Stromal cell of bone marrow (primary cell): ENCODE results near the gene CACTIN.

Source experiments
- DNase-seq: peaks from one replicate; pipeline ENCODE4 v3.0.0-alpha.2; 2012; ENCODE audit warnings: low read depth

Gene CACTIN

GRCh38 chr19:3609779-3610719 lies 16.5 kb downstream of the CACTIN start:
- no peak for DNase-seq

GRCh38 chr19:3608750-3609322 lies 17.8 kb downstream of the CACTIN start:
- no peak for DNase-seq

- no peak for DNase-seq
These were observed 18.4 kb downstream of the CACTIN start for GRCh38 chr19:3608079-3608641.

GRCh38 chr19:3607303-3608078 lies 19.1 kb downstream of the CACTIN start:
- DNase-seq, result peak; percentile 11

GRCh38 chr19:3606690-3607289 lies 19.8 kb downstream of the CACTIN start, which contains the start of gene TBXA2R:
TSS of gene TBXA2R (minus strand) at chr19:3606875. CDS start at chr19:3600634, 6,241 bp downstream.
- DNase-seq, result peak; percentile 46

GRCh38 chr19:3606174-3606689 lies 20.4 kb downstream of the CACTIN start:
- DNase-seq, result no peak

- no peak for DNase-seq
These were observed 20.8 kb downstream of the CACTIN start for GRCh38 chr19:3605770-3606169.

GRCh38 chr19:3605361-3605760 lies 21.2 kb downstream of the CACTIN start:
- DNase-seq, result no peak

- DNase-seq, result no peak
These were observed 21.6 kb downstream of the CACTIN start for GRCh38 chr19:3604987-3605343.

- DNase-seq, result no peak
These were observed 22.2 kb downstream of the CACTIN start for GRCh38 chr19:3604227-3604986.

GRCh38 chr19:3603121-3603811 lies 23.3 kb downstream of the CACTIN start:
- DNase-seq, result no peak

- DNase-seq, result no peak
These were observed 25.6 kb downstream of the CACTIN start for GRCh38 chr19:3601021-3601420.

- DNase-seq, result no peak
These were observed 26.8 kb downstream of the CACTIN start for GRCh38 chr19:3599776-3600187.

GRCh38 chr19:3595521-3596061 lies 31.0 kb downstream of the CACTIN start:
- no peak for DNase-seq

GRCh38 chr19:3593156-3593555 lies 33.4 kb downstream of the CACTIN start:
- no peak for DNase-seq

GRCh38 chr19:3591876-3592613 lies 34.5 kb downstream of the CACTIN start:
- no peak for DNase-seq

- DNase-seq, result no peak
These were observed 35.5 kb downstream of the CACTIN start for GRCh38 chr19:3590991-3591659.

GRCh38 chr19:3589949-3590348 lies 36.6 kb downstream of the CACTIN start:
- no peak for DNase-seq

GRCh38 chr19:3589439-3589838 lies 37.2 kb downstream of the CACTIN start:
- DNase-seq, result no peak
